K562 (cell line): ENCODE data around the gene ABR. TPM values are rescaled to one million over a fixed set of nuclear protein-coding genes. Genes with fewer than 3 reads are reported as not detected.
"Not testable (repeated sequence)": the region's sequence is repeated elsewhere in the genome, so short reads cannot be mapped to it uniquely, and the experiment has no call there.

ENCODE experiments used
- ATAC-seq: fragments of 200-7000 bp; cut with Tn5 transposase; 3 replicates; pipeline ENCODE4 v1.9.1; 2020; ENCODE audit warnings: moderate library complexity
- BruUV-seq: library from RNA; stranded (reverse); fragments of 400-500 nt; replicated peaks from 2 replicates; lab custom pipeline; 2021; lab: Mats Ljungman, UMichigan
- CTCF ChIA-PET: fragments of 300-600 bp; formaldehyde crosslinking; extraction: SDS; loops from one replicate; lab custom pipeline; 2021; ENCODE audit warnings: low intra/inter-chr PET ratio; lab: Yijun Ruan, JAX
- POLR2A ChIA-PET: fragments of 300-600, 350-650 bp; sonication (Branson Sonifier 250); formaldehyde crosslinking; extraction: SDS; loops from one replicate; lab custom pipeline; 2021; ENCODE audit warnings: antibody characterized with exemption, inconsistent platforms; lab: Yijun Ruan, JAX
- DNase-seq, 4 experiments: peaks; one replicate each; pipeline versions ENCODE4 v3.0.0 to v3.0.0-alpha.2; 2011 to 2018; ENCODE audit warnings: low spot score in 3 of 4, mixed read lengths in 3 of 4; ENCODE audit errors: extremely low read depth in 1 of 4
- FAIRE-seq: peaks from 2 replicates; lab custom pipeline; 2011; peaks lifted over from hg19 to GRCh38; lab: Jason Lieb, UNC
- H2AFZ ChIP-seq: 2 replicates; pipeline ENCODE4 v1.6.0; 2011; ENCODE audit warnings: low read depth, low read length, control low read depth, inconsistent platforms
- H3K27ac ChIP-seq: fragments of 200-600 bp; 3 replicates; pipeline ENCODE4 v1.8.0; 2011; ENCODE audit warnings: low read depth, mild to moderate bottlenecking, control low read depth, inconsistent platforms, low read length, moderate library complexity, mixed read lengths; ENCODE audit errors: extremely low read depth
- H3K27me3 ChIP-seq, 2 experiments: fragments of 300-600 bp in 1 of 2; 2 replicates in 1 of 2; 3 replicates in 1 of 2; pipeline versions ENCODE4 v1.6.0 to v1.8.0; 2011; ENCODE audit warnings: inconsistent platforms in 2 of 2, low read length in 2 of 2, mild to moderate bottlenecking in 1 of 2, mixed read lengths in 1 of 2, moderate library complexity in 1 of 2; ENCODE audit not compliant: control insufficient read depth in 2 of 2, insufficient read depth in 2 of 2
- H3K36me3 ChIP-seq: fragments of 300-600 bp; 3 replicates; pipeline ENCODE4 v1.8.0; 2011; ENCODE audit warnings: mild to moderate bottlenecking, low read length, inconsistent platforms; ENCODE audit not compliant: control insufficient read depth, insufficient read depth
- H3K4me1 ChIP-seq, 2 experiments: fragments of 200-600 bp in 1 of 2; replicated peaks in 1 of 2; 2 replicates in 1 of 2; 3 replicates in 1 of 2; pipeline versions ENCODE4 v1.5.1 to v1.8.0; 2011; ENCODE audit warnings: inconsistent platforms in 2 of 2, low read length in 2 of 2, mild to moderate bottlenecking in 1 of 2, mixed read lengths in 1 of 2, moderate library complexity in 1 of 2; ENCODE audit not compliant: control insufficient read depth in 2 of 2, insufficient read depth in 2 of 2
- H3K4me2 ChIP-seq: 2 replicates; pipeline ENCODE4 v1.6.1; 2011; ENCODE audit warnings: low read length, control low read depth, inconsistent platforms, mixed read lengths; ENCODE audit not compliant: insufficient read depth
- H3K4me3 ChIP-seq: fragments of 200-600 bp; sonication (generic), shearing (Covaris generic); 2 replicates; pipeline ENCODE4 v1.5.1; 2016; ENCODE audit warnings: control low read depth, inconsistent platforms
- H3K79me2 ChIP-seq: fragments of 200-600 bp; 3 replicates; pipeline ENCODE4 v1.8.0; 2011; ENCODE audit warnings: low read length, inconsistent platforms; ENCODE audit not compliant: control insufficient read depth, insufficient read depth
- H3K9ac ChIP-seq, 2 experiments: 2 replicates each; pipeline versions ENCODE4 v1.6.0 to v1.6.1; 2011; ENCODE audit warnings: low read depth in 2 of 2, low read length in 2 of 2, control low read depth in 1 of 2, inconsistent platforms in 1 of 2, mild to moderate bottlenecking in 1 of 2, mixed read lengths in 1 of 2; ENCODE audit not compliant: insufficient read depth in 1 of 2
- H3K9me1 ChIP-seq: one replicate; pipeline ENCODE4 v1.6.0; 2011; ENCODE audit warnings: inconsistent platforms, mild to moderate bottlenecking, low read length, moderate library complexity; ENCODE audit not compliant: control insufficient read depth, insufficient read depth
- H3K9me3 ChIP-seq: replicated peaks from 2 replicates; pipeline ENCODE4 v1.5.1; 2011; ENCODE audit warnings: low read depth, low read length, inconsistent platforms; ENCODE audit not compliant: control insufficient read depth, insufficient read depth
- H4K20me1 ChIP-seq: replicated peaks from 2 replicates; pipeline ENCODE4 v1.6.1; 2011; ENCODE audit warnings: low read length, inconsistent platforms, mixed read lengths; ENCODE audit not compliant: control insufficient read depth, insufficient read depth
- CEBPB ChIP-seq: fragments of 450-650 bp; IDR thresholded peaks from 2 replicates; pipeline ENCODE4 v1.6.1; 2016; ENCODE audit warnings: missing genetic modification characterization, missing compliant biosample characterization
- CEBPG ChIP-seq, 3 experiments: fragments of 200-800 bp in 1 of 3; sonication (Bioruptor generic) in 1 of 3; sonication (generic) in 1 of 3; formaldehyde crosslinking in 1 of 3; IDR thresholded peaks in 2 of 3; conservative IDR thresholded peaks in 1 of 3; 2 replicates each; pipeline versions ENCODE4 v1.6.1 to v1.8.0; 2016 to 2022; ENCODE audit warnings: missing compliant biosample characterization in 2 of 3, missing genetic modification characterization in 2 of 3, mild to moderate bottlenecking in 1 of 3, missing genetic modification reagents in 1 of 3
- ETV1 ChIP-seq: fragments of 450-650 bp; conservative IDR thresholded peaks from 2 replicates; pipeline ENCODE4 v1.6.1; 2016; ENCODE audit warnings: missing genetic modification characterization, control low read depth, low read depth, missing compliant biosample characterization
- ETV5 ChIP-seq: sonication (generic); formaldehyde crosslinking; IDR thresholded peaks from 2 replicates; pipeline ENCODE4 v1.4.0; 2020; ENCODE audit warnings: low read depth, mild to moderate bottlenecking, missing genetic modification reagents
- GTF2E2 ChIP-seq: fragments of 200-800 bp; sonication (Bioruptor generic); IDR thresholded peaks from 2 replicates; pipeline ENCODE4 v1.6.1; 2016; ENCODE audit warnings: missing genetic modification characterization, missing compliant biosample characterization
- HLTF ChIP-seq: fragments of 450-650 bp; IDR thresholded peaks from 2 replicates; pipeline ENCODE4 v1.6.1; 2016
- HMBOX1 ChIP-seq: sonication (generic); IDR thresholded peaks from 2 replicates; pipeline ENCODE4 v1.6.1; 2016
- HNRNPK ChIP-seq: fragments of 200-400 bp; formaldehyde crosslinking; IDR thresholded peaks from one replicate; pipeline ENCODE4 v1.6.1; 2018; ENCODE audit warnings: mild to moderate bottlenecking, low read depth, low read length; ENCODE audit not compliant: poor library complexity, severe bottlenecking
- MAFK ChIP-seq: IDR thresholded peaks from 2 replicates; pipeline ENCODE4 v1.6.1; 2011; ENCODE audit warnings: low read length, improper control_type of control experiment
- NR3C1 ChIP-seq: sonication (generic); formaldehyde crosslinking; IDR thresholded peaks from 2 replicates; pipeline ENCODE4 v1.8.1; 2022; ENCODE audit warnings: missing genetic modification reagents
- ZBTB1 ChIP-seq: sonication (generic); formaldehyde crosslinking; IDR thresholded peaks from 2 replicates; pipeline ENCODE4 v1.8.1; 2023; ENCODE audit warnings: missing genetic modification reagents, low read depth, mild to moderate bottlenecking, borderline replicate concordance
- WGBS: fragments of 100-300 bp; shearing (Covaris generic); methylation state at CpG from one replicate; pipeline ENCODE4 v1.1.6; 2016; ENCODE audit warnings: low coverage, mixed read lengths; ENCODE audit not compliant: insufficient coverage; ENCODE audit errors: missing lambda C conversion rate; 5-methylcytosine and 5-hydroxymethylcytosine counted together
- in situ Hi-C: fragments of 300-500 bp; cut with MboI; formaldehyde crosslinking; loops from 4 replicates; pipeline ENCODE4 v1.15.0; 2018; ENCODE audit warnings: inconsistent platforms, mixed read lengths
- intact Hi-C: fragments of 100-400 bp; cut with micrococcal nuclease; formaldehyde crosslinking; loops from 2 replicates; pipeline ENCODE4 v1.14.2; 2022
- polyA plus RNA-seq, 8 experiments: library from polyadenylated mRNA; depleted of rRNA in 4 of 8; stranded (reverse) in 5 of 8; unstranded in 3 of 8; fragments of >200 nt; fragmentation: Nextera tagmentation in 2 of 8; fragmentation: Illumina TruSeq in 1 of 8; extraction: Ambion mirVana in 2 of 8; extraction: Trizol in 1 of 8; gene quantifications; 2 replicates each; pipeline versions ENCODE4 v1.2.1 to v1.2.3, GENCODE V29; 2011 to 2014; ENCODE audit warnings: inconsistent platforms in 1 of 8, missing spikeins in 1 of 8
- total RNA-seq, 7 experiments: library from RNA; depleted of rRNA in 6 of 7; stranded (reverse); fragments of >200 nt in 6 of 7; fragmentation: Illumina TruSeq in 2 of 7; extraction: Trizol in 2 of 7; gene quantifications; 2 replicates each; pipeline versions ENCODE4 v1.2.1 to v1.2.3, GENCODE V29; 2011 to 2021; ENCODE audit warnings: low replicate concordance in 1 of 7

Gene ABR
- total and polyA plus RNA-seq, 9 of the 15 experiments (the other 6 are each of a cell fraction or from before 2014, with no cell fraction given), result 0.07 to 1.6 (median 0.37) TPM; not detected in 1

DNA sequence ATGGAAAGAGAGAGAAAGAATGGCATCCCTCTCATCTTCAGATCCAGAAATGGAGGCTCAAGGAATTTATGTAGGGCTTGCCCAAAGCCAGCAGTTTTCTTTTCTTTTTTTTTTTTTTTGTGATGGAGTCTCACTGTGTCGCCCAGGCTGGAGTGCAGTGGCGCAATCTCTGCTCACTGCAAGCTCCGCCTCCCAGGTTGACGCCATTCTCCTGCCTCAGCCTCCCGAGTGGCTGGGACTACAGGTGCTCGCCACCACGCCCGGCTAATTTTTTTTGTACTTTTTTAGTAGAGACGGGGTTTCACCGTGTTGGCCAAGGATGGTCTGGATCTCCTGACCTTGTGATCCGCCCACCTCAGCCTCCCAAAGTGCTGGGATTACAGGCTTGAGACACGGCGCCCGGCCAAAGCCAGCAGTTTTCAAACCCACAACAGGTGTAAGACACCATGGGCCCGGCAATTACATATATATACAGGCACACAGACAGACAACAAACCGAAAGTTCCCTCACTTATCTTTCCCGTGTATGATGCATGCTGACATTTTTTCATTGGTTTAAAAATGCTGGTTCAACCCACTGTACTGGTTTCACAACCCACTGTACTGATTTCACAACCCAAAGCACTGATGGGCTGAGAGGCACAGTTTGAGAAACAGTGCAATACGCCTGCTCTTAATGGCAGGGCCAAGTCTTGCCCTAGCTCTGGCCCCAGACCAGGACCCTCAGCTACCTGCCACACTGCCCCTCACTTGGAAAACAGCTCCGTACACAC lies 81.6 kb downstream of the ABR start:
- CTCF ChIA-PET, H3K4me3 ChIP-seq, H3K36me3 ChIP-seq, H3K9me3 ChIP-seq, H3K27ac ChIP-seq, H4K20me1 ChIP-seq, ATAC-seq, POLR2A ChIA-PET, H3K9ac ChIP-seq, FAIRE-seq, H3K9me1 ChIP-seq, H3K4me2 ChIP-seq, BruUV-seq, H2AFZ ChIP-seq, DNase-seq, H3K79me2 ChIP-seq, intact Hi-C loops, in situ Hi-C loops, H3K4me1 ChIP-seq: not testable (repeated sequence)
- peak; percentile 27; the same call in 1 of the 2 replicates for TF ChIP-seq CEBPG (CRISPR knock-in tag; IDR thresholded peaks at IDR 0.05)
- TF ChIP-seq CEBPG (tag; conservative IDR thresholded peaks at IDR 0.05 in 1 of 2, IDR thresholded peaks at IDR 0.05 in 1 of 2), result peak; percentile 73 to 84
- peak; percentile 91 for TF ChIP-seq CEBPB (tag)
- peaks cover 22 to 79% of the 10 kb centered on the region in 2 experiments for H3K27me3 ChIP-seq
- WGBS, result 18% methylated on average over 13 of the region's 19 CpGs

DNA sequence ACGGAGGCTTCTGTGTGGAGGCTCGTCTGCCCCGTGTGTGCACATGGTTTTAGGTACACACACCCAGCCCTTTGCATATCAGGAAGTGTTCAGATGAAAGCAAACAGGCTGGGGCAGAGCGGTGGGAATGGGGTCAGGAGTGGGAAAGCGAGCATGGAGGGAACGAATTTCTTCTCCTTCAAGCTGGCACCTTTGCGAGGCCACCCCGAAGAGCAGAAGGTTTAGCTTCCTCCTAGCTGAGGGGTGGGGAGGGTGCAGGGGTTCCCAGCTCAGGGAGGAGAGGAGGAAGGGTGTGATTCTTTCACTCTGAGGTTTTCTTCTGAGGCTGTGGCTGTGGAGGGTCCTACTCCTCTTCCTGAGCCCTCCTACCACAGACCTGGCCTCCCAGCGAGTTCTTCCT lies 83.6 kb downstream of the ABR start:
- peaks cover 24 to 81% of the 10 kb centered on the region in 2 experiments for H3K27me3 ChIP-seq
- H3K9me3 ChIP-seq, result no peaks in the 10 kb centered on the region
- intact Hi-C loops (no loop called here), in situ Hi-C loops (no loop called here)
- no peak for FAIRE-seq
- ATAC-seq, result no peak
- ChIA-PET POLR2A (interaction anchor here (0.7 to 0.9 kb wide), 2 partner anchors 29 to 439 kb away, joined by 3 to 4 read pairs; no protein-coding TSS in a partner anchor), CTCF (no interaction called here)
- H3K4me2 ChIP-seq, result no peak overlapping the region
- H4K20me1 ChIP-seq, result 0 out of 2 replicates have a peak, but pooled peaks cover 5% of the 10 kb centered on the region
- no peak overlapping the region for H3K4me3 ChIP-seq
- H3K9ac ChIP-seq, result no peak overlapping the region
- DNase-seq, result no peak
- no peaks in the 10 kb centered on the region for H3K9me1 ChIP-seq
- H3K79me2 ChIP-seq, result no peaks in the 10 kb centered on the region
- 0% methylated on average over 3 of the region's 9 CpGs for WGBS
- TF ChIP-seq MAFK, result no peak
- no peak for TF ChIP-seq ZBTB1
- no peak for TF ChIP-seq GTF2E2 (tag)
- TF ChIP-seq ETV1 (tag), result no peak
- no peak for TF ChIP-seq NR3C1 (CRISPR knock-in tag)
- no peak for TF ChIP-seq ETV5 (CRISPR knock-in tag)
- TF ChIP-seq HLTF, result no peak
- no peak for TF ChIP-seq HNRNPK
- no peak for TF ChIP-seq HMBOX1
- no peak overlapping the region for H2AFZ ChIP-seq
- H3K4me1 ChIP-seq, result peaks cover 0 to 5% of the 10 kb centered on the region in 2 experiments; a peak in 2 of 5 replicates
- no peak overlapping the region for H3K27ac ChIP-seq
- BruUV-seq, result no TSS peak
- no peaks in the 10 kb centered on the region for H3K36me3 ChIP-seq
